IMR-90 (cell line): ENCODE results near the gene GNAI3. TPM values are rescaled to one million over a fixed set of nuclear protein-coding genes. Genes with fewer than 3 reads are reported as not detected.

ENCODE experiments used
- ATAC-seq: fragments of 200-7000 bp; cut with Tn5 transposase; 2 replicates; pipeline ENCODE4 v1.9.1; 2020; ENCODE audit warnings: low read depth, mild to moderate bottlenecking, moderate library complexity
- BruUV-seq: library from RNA; stranded (reverse); fragments of 400-500 nt; replicated peaks from 2 replicates; lab custom pipeline; 2021; lab: Mats Ljungman, UMichigan
- CTCF ChIA-PET: fragments of 300-600 bp; formaldehyde crosslinking; extraction: SDS; loops from one replicate; lab custom pipeline; 2021; ENCODE audit warnings: antibody characterized with exemption; lab: Yijun Ruan, JAX
- POLR2A ChIA-PET: fragments of 300-600 bp; sonication (Branson Sonifier 250); formaldehyde crosslinking; loops from one replicate; lab custom pipeline; 2022; ENCODE audit warnings: antibody characterized with exemption; ENCODE audit not compliant: unreplicated experiment; lab: Charles Lee
- DNase-seq: peaks from one replicate; pipeline ENCODE4 v3.0.0; 2013
- H2AFZ ChIP-seq: replicated peaks from 2 replicates; pipeline ENCODE3; 2013; ENCODE audit warnings: low read length, mild to moderate bottlenecking; ENCODE audit not compliant: poor library complexity
- H2AK5ac ChIP-seq: 2 replicates; pipeline ENCODE4 v1.6.1; 2013; ENCODE audit warnings: low read depth, low read length, inconsistent platforms
- H2AK9ac ChIP-seq: replicated peaks from 2 replicates; pipeline ENCODE3; 2013; ENCODE audit warnings: mild to moderate bottlenecking, low read depth, low read length, moderate library complexity; ENCODE audit not compliant: poor library complexity
- H2BK120ac ChIP-seq: 2 replicates; pipeline ENCODE4 v1.6.1; 2013; ENCODE audit warnings: low read depth, low read length, inconsistent platforms
- H2BK15ac ChIP-seq: 3 replicates; pipeline ENCODE4 v1.6.1; 2013; ENCODE audit warnings: low read depth, low read length, inconsistent platforms
- H2BK20ac ChIP-seq: 2 replicates; pipeline ENCODE4 v1.6.1; 2013; ENCODE audit warnings: low read depth, mild to moderate bottlenecking, inconsistent platforms, low read length, moderate library complexity
- H2BK5ac ChIP-seq: 2 replicates; pipeline ENCODE4 v1.6.1; 2013; ENCODE audit warnings: mild to moderate bottlenecking, low read depth, low read length, inconsistent platforms; ENCODE audit not compliant: poor library complexity, severe bottlenecking
- H3K14ac ChIP-seq: replicated peaks from 2 replicates; pipeline ENCODE4 v1.6.1; 2013; ENCODE audit warnings: low read depth, low read length, inconsistent platforms
- H3K18ac ChIP-seq: 2 replicates; pipeline ENCODE4 v1.6.1; 2013; ENCODE audit warnings: low read depth, low read length, control low read depth
- H3K23ac ChIP-seq: 2 replicates; pipeline ENCODE4 v1.6.1; 2013; ENCODE audit warnings: low read depth, low read length, inconsistent platforms
- H3K27ac ChIP-seq: 2 replicates; pipeline ENCODE4 v1.5.1; 2013; ENCODE audit warnings: mild to moderate bottlenecking, control low read depth, low read length; ENCODE audit not compliant: insufficient read depth
- H3K27me3 ChIP-seq: 2 replicates; pipeline ENCODE4 v1.6.1; 2013; ENCODE audit warnings: low read length; ENCODE audit not compliant: control insufficient read depth, insufficient read depth
- H3K36me3 ChIP-seq: 2 replicates; pipeline ENCODE4 v1.6.1; 2013; ENCODE audit warnings: low read length, mixed read lengths; ENCODE audit not compliant: control insufficient read depth, insufficient read depth
- H3K4ac ChIP-seq: 2 replicates; pipeline ENCODE4 v1.6.1; 2013; ENCODE audit warnings: low read depth, low read length, inconsistent platforms
- H3K4me1 ChIP-seq: 2 replicates; pipeline ENCODE4 v1.6.1; 2013; ENCODE audit warnings: low read length, mixed read lengths; ENCODE audit not compliant: control insufficient read depth, insufficient read depth
- H3K4me2 ChIP-seq: 2 replicates; pipeline ENCODE4 v1.6.1; 2013; ENCODE audit warnings: low read depth, mild to moderate bottlenecking, control low read depth, low read length, moderate library complexity
- H3K4me3 ChIP-seq: 2 replicates; pipeline ENCODE4 v1.5.1; 2013; ENCODE audit warnings: low read depth, mild to moderate bottlenecking, control low read depth, low read length, moderate library complexity; ENCODE audit not compliant: insufficient read depth
- H3K56ac ChIP-seq: 2 replicates; pipeline ENCODE4 v1.6.1; 2013; ENCODE audit warnings: low read length, inconsistent platforms; ENCODE audit not compliant: insufficient read depth; ENCODE audit errors: extremely low read depth
- H3K79me1 ChIP-seq, 2 experiments: 2 replicates each; pipeline ENCODE4 v1.6.1; 2013; ENCODE audit warnings: low read length in 2 of 2, inconsistent platforms in 1 of 2, low read depth in 1 of 2
- H3K9ac ChIP-seq: 2 replicates; pipeline ENCODE4 v1.6.1; 2013; ENCODE audit warnings: low read depth, low read length, control low read depth
- H3K9me1 ChIP-seq: 2 replicates; pipeline ENCODE4 v1.6.1; 2013; ENCODE audit warnings: low read length, inconsistent platforms; ENCODE audit not compliant: insufficient read depth
- H3K9me3 ChIP-seq: 2 replicates; pipeline ENCODE4 v1.6.1; 2013; ENCODE audit warnings: low read length; ENCODE audit not compliant: control insufficient read depth, insufficient read depth
- H4K20me1 ChIP-seq: 2 replicates; pipeline ENCODE4 v1.6.1; 2013; ENCODE audit warnings: low read length, inconsistent platforms; ENCODE audit not compliant: insufficient read depth
- H4K5ac ChIP-seq: 2 replicates; pipeline ENCODE4 v1.6.1; 2013; ENCODE audit warnings: mild to moderate bottlenecking, low read depth, low read length, control low read depth
- H4K8ac ChIP-seq, 2 experiments: 2 replicates each; pipeline ENCODE4 v1.6.1; 2013; ENCODE audit warnings: low read depth in 2 of 2, low read length in 2 of 2, control low read depth in 1 of 2, inconsistent platforms in 1 of 2
- H4K91ac ChIP-seq: 2 replicates; pipeline ENCODE4 v1.6.1; 2013; ENCODE audit warnings: low read depth, low read length, inconsistent platforms; ENCODE audit not compliant: insufficient read depth
- BHLHE40 ChIP-seq: fragments of 150-350 bp; IDR thresholded peaks from 2 replicates; pipeline ENCODE4 v1.6.1; 2016; ENCODE audit warnings: mild to moderate bottlenecking, low read depth, low read length
- CEBPB ChIP-seq: IDR thresholded peaks from 2 replicates; pipeline ENCODE4 v1.6.1; 2012; ENCODE audit warnings: low read depth, low read length, improper control_type of control experiment
- CHD1 ChIP-seq: IDR thresholded peaks from 2 replicates; pipeline ENCODE4 v1.6.1; 2012; ENCODE audit warnings: low read depth, low read length, improper control_type of control experiment
- FOS ChIP-seq: fragments of 150-350 bp; IDR thresholded peaks from 2 replicates; pipeline ENCODE4 v1.6.1; 2016; ENCODE audit warnings: low read depth, low read length
- MAFK ChIP-seq: IDR thresholded peaks from 2 replicates; pipeline ENCODE4 v1.6.1; 2012; ENCODE audit warnings: low read depth, low read length, improper control_type of control experiment
- MAZ ChIP-seq: IDR thresholded peaks from 2 replicates; pipeline ENCODE4 v1.6.1; 2012; ENCODE audit warnings: low read depth, mild to moderate bottlenecking, low read length, improper control_type of control experiment, moderate library complexity, borderline replicate concordance
- MXI1 ChIP-seq: IDR thresholded peaks from 2 replicates; pipeline ENCODE4 v1.6.1; 2012; ENCODE audit warnings: low read depth, mild to moderate bottlenecking, low read length, moderate library complexity, borderline replicate concordance
- NFE2L2 ChIP-seq: fragments of 150-350 bp; IDR thresholded peaks from 2 replicates; pipeline ENCODE4 v1.6.1; 2016; ENCODE audit warnings: low read depth, mild to moderate bottlenecking, low read length
- POLR2A ChIP-seq: IDR thresholded peaks from 2 replicates; pipeline ENCODE4 v1.6.1; 2012; ENCODE audit warnings: mild to moderate bottlenecking, low read depth, low read length
- RCOR1 ChIP-seq: IDR thresholded peaks from 2 replicates; pipeline ENCODE4 v1.6.1; 2012; ENCODE audit warnings: mild to moderate bottlenecking, low read length, improper control_type of control experiment; ENCODE audit not compliant: insufficient replicate concordance
- SMC3 ChIP-seq: fragments of 150-350 bp; IDR thresholded peaks from 2 replicates; pipeline ENCODE4 v1.6.1; 2016; ENCODE audit warnings: low read depth, mild to moderate bottlenecking, antibody characterized with exemption, low read length, moderate library complexity
- WGBS, 2 experiments: methylation state at CpG; one replicate each; pipeline versions ENCODE4 v1.1.5 to v1.1.7; 2013; ENCODE audit warnings: missing lambda C conversion rate in 2 of 2; ENCODE audit not compliant: insufficient read length in 1 of 2; ENCODE audit errors: extremely low coverage in 2 of 2; 5-methylcytosine and 5-hydroxymethylcytosine counted together
- dilution Hi-C: fragments of 300-500 bp; cut with HindIII; formaldehyde crosslinking; loops from one replicate; pipeline ENCODE4 v1.14.3; 2018; ENCODE audit warnings: low sequenced_read_pairs; ENCODE audit not compliant: unreplicated experiment
- in situ Hi-C: fragments of 300-500 bp; cut with MboI; formaldehyde crosslinking; loops from 3 replicates; pipeline ENCODE4 v1.14.3; 2019; ENCODE audit warnings: low sequenced_read_pairs, inconsistent platforms, mixed read lengths
- intact Hi-C: fragments of 100-400 bp; cut with micrococcal nuclease; formaldehyde crosslinking; loops from 2 replicates; pipeline ENCODE4 v1.10.0; 2022
- polyA plus RNA-seq, 3 experiments: library from polyadenylated mRNA; depleted of rRNA; stranded (reverse); fragments of >200 nt; gene quantifications; 2 replicates each; pipeline ENCODE4 v1.2.3, GENCODE V29; 2012; ENCODE audit warnings: low replicate concordance in 1 of 3
- total RNA-seq: library from RNA; depleted of rRNA; stranded (reverse); fragments of >200 nt; gene quantifications from 2 replicates; pipeline ENCODE4 v1.2.3, GENCODE V29; 2012
- TF ChIP-seq, protein P1 (sequence below): fragments of 150-350 bp; IDR thresholded peaks from 2 replicates; pipeline ENCODE4 v1.6.1; 2016; ENCODE audit warnings: low read depth, mild to moderate bottlenecking, low read length, moderate library complexity, borderline replicate concordance
- TF ChIP-seq, protein P2 (sequence below): conservative IDR thresholded peaks from 2 replicates; pipeline ENCODE4 v1.5.1; 2012; ENCODE audit warnings: mild to moderate bottlenecking, low read depth, low read length, improper control_type of control experiment

GNAI3 gene
- total and polyA plus RNA-seq, 2 of the 4 experiments (the other 2 are of a cell fraction), result 5.9 to 14.9 TPM

DNA sequence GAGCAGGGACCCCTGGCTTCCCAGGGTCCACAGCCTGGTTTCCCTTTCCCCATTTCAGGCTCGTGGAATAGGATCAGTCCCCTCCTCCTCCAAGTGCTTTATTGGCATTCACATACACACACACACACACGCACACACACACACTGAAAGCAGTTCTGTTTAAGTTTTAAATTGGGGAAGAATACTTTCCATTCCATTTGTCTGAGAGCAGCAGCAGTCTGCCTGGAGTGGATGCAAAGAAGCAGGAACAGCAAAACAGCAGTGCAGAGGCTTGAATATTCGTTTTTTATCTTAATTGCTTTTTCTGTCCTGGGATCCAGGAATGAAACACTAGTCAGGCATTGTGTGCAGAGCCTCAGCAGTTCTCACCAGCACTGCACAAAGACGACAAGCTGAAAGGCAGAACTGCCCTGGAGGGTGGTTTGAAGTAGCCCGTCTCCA is 47.5 kb upstream of the GNAI3 start (continued):
- no peak for TF ChIP-seq POLR2A

DNA sequence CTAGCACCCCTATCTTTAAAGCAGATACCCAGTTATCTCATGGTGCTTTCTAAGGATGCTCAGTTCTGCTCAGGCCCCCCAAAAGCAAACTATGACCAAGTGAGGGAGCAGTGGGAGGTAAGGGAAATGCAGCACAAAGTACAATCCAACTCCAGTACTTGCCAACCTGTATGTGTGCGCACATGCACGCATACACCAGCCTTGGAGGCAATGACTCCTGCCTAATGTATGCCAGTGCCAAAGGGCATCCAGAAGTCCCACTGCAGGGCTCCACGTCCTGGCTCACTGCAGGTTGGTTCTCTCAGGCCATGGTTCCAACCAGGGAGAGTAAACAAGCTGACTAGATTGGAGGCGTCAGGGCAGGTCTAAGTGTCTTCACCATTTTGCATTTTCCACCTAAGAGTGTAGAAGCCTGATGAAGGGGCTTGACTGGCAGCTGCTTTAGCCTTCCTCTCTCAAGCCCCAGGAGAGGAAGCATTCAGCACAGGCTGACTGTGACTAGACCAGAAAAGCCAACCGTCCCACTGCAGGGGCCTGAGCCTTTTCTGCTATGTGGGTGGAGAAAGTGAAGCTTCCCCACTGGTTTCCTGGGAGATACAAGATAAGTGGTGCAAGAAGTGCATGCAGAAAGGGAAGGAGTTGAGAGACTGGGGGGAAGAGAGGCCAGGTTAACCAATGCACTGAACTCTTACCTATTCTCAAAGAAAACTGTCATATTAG is 46.6 kb upstream of the GNAI3 start:
- no CpG with 5 or more reads among the region's 5 CpGs for WGBS, 2 experiments
- Histone ChIP-seq H3K4me1 (peaks cover 30% of the 10 kb centered on the region), H3K4ac (peak overlapping the region; percentile 35), H2AK9ac (no peak overlapping the region), H3K27ac (peak overlapping the region; percentile 60; the same call in 1 of the 2 replicates), H3K36me3 (peaks cover 3% of the 10 kb centered on the region; the same call in 1 of the 2 replicates), H2BK20ac (peak overlapping the region; percentile 16; the same call in 1 of the 2 replicates), H3K23ac (no peak overlapping the region), H4K20me1 (peaks cover 13% of the 10 kb centered on the region; the same call in 1 of the 2 replicates), H3K4me3 (no peak overlapping the region), H3K79me1 (peaks cover 0 to 37% of the 10 kb centered on the region in 2 experiments; a peak in 3 of 4 replicates), H3K14ac (peak overlapping the region; percentile 12; the same call in 1 of the 2 replicates), H3K27me3 (no peaks in the 10 kb centered on the region), H4K91ac (no peak overlapping the region), H3K4me2 (no peak overlapping the region), H3K9ac (no peak overlapping the region; the same call in 1 of the 2 replicates), H2BK5ac (peak overlapping the region; percentile 18), H2BK15ac (no peak overlapping the region), H2AFZ (no peak overlapping the region), H2AK5ac (peak overlapping the region; percentile 82; the same call in 1 of the 2 replicates), H3K9me1 (peaks cover 20% of the 10 kb centered on the region), H2BK120ac (0 out of 2 replicates have a peak overlapping the region, but pooled peaks have one; percentile 45), H4K5ac (0 out of 2 replicates have a peak overlapping the region, but pooled peaks have one; percentile 11), H3K18ac (no peak overlapping the region), H3K56ac (no peak overlapping the region), H4K8ac (no peak overlapping the region; a peak in 1 of 4 replicates), H3K9me3 (no peaks in the 10 kb centered on the region)
- BruUV-seq, result no TSS peak
- ChIA-PET POLR2A (interaction anchor here (1.2 kb wide), 1 partner anchor 131 kb away, joined by 3 read pairs; no protein-coding TSS in a partner anchor), CTCF (interaction anchor here (2.1 kb wide), 1 partner anchor 31 kb away, joined by 8 read pairs; no protein-coding TSS in a partner anchor)
- in situ Hi-C loops, result no loop called here
- ATAC-seq (no peak), DNase-seq (no peak)
- dilution Hi-C loops, result no loop called here
- intact Hi-C loops, result no loop called here
- TF ChIP-seq CEBPB, result no peak
- no peak for TF ChIP-seq NFE2L2
- TF ChIP-seq RCOR1, result no peak
- no peak for TF ChIP-seq SMC3
- TF ChIP-seq CHD1, result no peak
- no peak for TF ChIP-seq BHLHE40
- no peak for TF ChIP-seq MAFK
- no peak for TF ChIP-seq MAZ
- TF ChIP-seq, protein P1, sequence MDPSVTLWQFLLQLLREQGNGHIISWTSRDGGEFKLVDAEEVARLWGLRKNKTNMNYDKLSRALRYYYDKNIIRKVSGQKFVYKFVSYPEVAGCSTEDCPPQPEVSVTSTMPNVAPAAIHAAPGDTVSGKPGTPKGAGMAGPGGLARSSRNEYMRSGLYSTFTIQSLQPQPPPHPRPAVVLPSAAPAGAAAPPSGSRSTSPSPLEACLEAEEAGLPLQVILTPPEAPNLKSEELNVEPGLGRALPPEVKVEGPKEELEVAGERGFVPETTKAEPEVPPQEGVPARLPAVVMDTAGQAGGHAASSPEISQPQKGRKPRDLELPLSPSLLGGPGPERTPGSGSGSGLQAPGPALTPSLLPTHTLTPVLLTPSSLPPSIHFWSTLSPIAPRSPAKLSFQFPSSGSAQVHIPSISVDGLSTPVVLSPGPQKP, result no peak
- no peak for TF ChIP-seq MXI1
- TF ChIP-seq, protein P2, sequence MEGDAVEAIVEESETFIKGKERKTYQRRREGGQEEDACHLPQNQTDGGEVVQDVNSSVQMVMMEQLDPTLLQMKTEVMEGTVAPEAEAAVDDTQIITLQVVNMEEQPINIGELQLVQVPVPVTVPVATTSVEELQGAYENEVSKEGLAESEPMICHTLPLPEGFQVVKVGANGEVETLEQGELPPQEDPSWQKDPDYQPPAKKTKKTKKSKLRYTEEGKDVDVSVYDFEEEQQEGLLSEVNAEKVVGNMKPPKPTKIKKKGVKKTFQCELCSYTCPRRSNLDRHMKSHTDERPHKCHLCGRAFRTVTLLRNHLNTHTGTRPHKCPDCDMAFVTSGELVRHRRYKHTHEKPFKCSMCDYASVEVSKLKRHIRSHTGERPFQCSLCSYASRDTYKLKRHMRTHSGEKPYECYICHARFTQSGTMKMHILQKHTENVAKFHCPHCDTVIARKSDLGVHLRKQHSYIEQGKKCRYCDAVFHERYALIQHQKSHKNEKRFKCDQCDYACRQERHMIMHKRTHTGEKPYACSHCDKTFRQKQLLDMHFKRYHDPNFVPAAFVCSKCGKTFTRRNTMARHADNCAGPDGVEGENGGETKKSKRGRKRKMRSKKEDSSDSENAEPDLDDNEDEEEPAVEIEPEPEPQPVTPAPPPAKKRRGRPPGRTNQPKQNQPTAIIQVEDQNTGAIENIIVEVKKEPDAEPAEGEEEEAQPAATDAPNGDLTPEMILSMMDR, result no peak
- no peak for TF ChIP-seq FOS
